ENCODE data around the gene SPAG9. TPM values are rescaled to one million over a fixed set of nuclear protein-coding genes. Genes with fewer than 3 reads are reported as not detected.

The SPAG9 gene
- total RNA-seq, 1 donor, result 192 TPM

- H2AFZ ChIP-seq (ENCODE audit: low read length), result no peak overlapping the region
- no peaks in the 10 kb centered on the region for H4K20me1 ChIP-seq (ENCODE audit: insufficient read depth, low read length)
- H3K79me2 ChIP-seq (ENCODE audit: insufficient read depth, low read length), result no peaks in the 10 kb centered on the region
- H3K36me3 ChIP-seq (ENCODE audit: insufficient read depth, low read length), result no peaks in the 10 kb centered on the region
- no peak overlapping the region for H3K4me3 ChIP-seq (ENCODE audit: insufficient read depth, low read length)
- H3K27me3 ChIP-seq (ENCODE audit: insufficient read depth, low read length), result no peaks in the 10 kb centered on the region
- DNase-seq (ENCODE audit: insufficient read length, low spot score, missing footprints), result no peak
- no peak for TF ChIP-seq CTCF (IDR thresholded peaks at IDR 0.05; ENCODE audit: extremely low read depth, low read depth, low read length)
- no peak overlapping the region for H3K27ac ChIP-seq (ENCODE audit: low read depth, low read length)
- H3K4me2 ChIP-seq (ENCODE audit: insufficient read depth, low read length), result no peak overlapping the region
- H3K9me3 ChIP-seq (ENCODE audit: low read depth, low read length), result no peaks in the 10 kb centered on the region
- peaks cover 27% of the 10 kb centered on the region for H3K4me1 ChIP-seq (ENCODE audit: insufficient read depth, low read length)
These were observed 173.5 kb downstream of the SPAG9 start for GRCh38 chr17:50946891-50947781.

- no peak for DNase-seq (ENCODE audit: insufficient read length, low spot score, missing footprints)
- no peak for TF ChIP-seq CTCF (IDR thresholded peaks at IDR 0.05; ENCODE audit: extremely low read depth, low read depth, low read length)
- Histone ChIP-seq H2AFZ (ENCODE audit: low read length) (no peak overlapping the region), H4K20me1 (ENCODE audit: insufficient read depth, low read length) (no peaks in the 10 kb centered on the region), H3K36me3 (ENCODE audit: insufficient read depth, low read length) (no peaks in the 10 kb centered on the region), H3K27me3 (ENCODE audit: insufficient read depth, low read length) (no peaks in the 10 kb centered on the region), H3K27ac (ENCODE audit: low read depth, low read length) (no peak overlapping the region), H3K9me3 (ENCODE audit: low read depth, low read length) (no peaks in the 10 kb centered on the region), H3K4me2 (ENCODE audit: insufficient read depth, low read length) (no peak overlapping the region), H3K4me1 (ENCODE audit: insufficient read depth, low read length) (peaks cover 22% of the 10 kb centered on the region), H3K4me3 (ENCODE audit: insufficient read depth, low read length) (no peak overlapping the region), H3K79me2 (ENCODE audit: insufficient read depth, low read length) (no peaks in the 10 kb centered on the region)
These were observed 174.3 kb downstream of the SPAG9 start for GRCh38 chr17:50946223-50946890.

GRCh38 chr17:50945779-50946222 lies 174.9 kb downstream of the SPAG9 start:
- H3K27ac ChIP-seq (ENCODE audit: low read depth, low read length), result no peak overlapping the region
- H3K27me3 ChIP-seq (ENCODE audit: insufficient read depth, low read length), result no peaks in the 10 kb centered on the region
- no peak overlapping the region for H3K4me2 ChIP-seq (ENCODE audit: insufficient read depth, low read length)
- DNase-seq (ENCODE audit: insufficient read length, low spot score, missing footprints), result no peak
- H3K4me1 ChIP-seq (ENCODE audit: insufficient read depth, low read length), result peaks cover 19% of the 10 kb centered on the region
- H3K79me2 ChIP-seq (ENCODE audit: insufficient read depth, low read length), result no peaks in the 10 kb centered on the region
- no peak overlapping the region for H2AFZ ChIP-seq (ENCODE audit: low read length)
- no peaks in the 10 kb centered on the region for H3K9me3 ChIP-seq (ENCODE audit: low read depth, low read length)
- TF ChIP-seq CTCF (IDR thresholded peaks at IDR 0.05; ENCODE audit: extremely low read depth, low read depth, low read length), result no peak
- no peaks in the 10 kb centered on the region for H4K20me1 ChIP-seq (ENCODE audit: insufficient read depth, low read length)
- H3K36me3 ChIP-seq (ENCODE audit: insufficient read depth, low read length), result no peaks in the 10 kb centered on the region
- H3K4me3 ChIP-seq (ENCODE audit: insufficient read depth, low read length), result no peak overlapping the region
